ENCODE results near the gene NSL1.
"Not testable (repeated sequence)": the region's sequence is repeated elsewhere in the genome, so short reads cannot be mapped to it uniquely, and the experiment has no call there.

The NSL1 gene

GRCh38 chr1:212805767-212806166 lies 14.2 kb upstream of the NSL1 start:
- no peak overlapping the region for H3K27ac Mint-ChIP-seq
- DNase-seq (ENCODE audit: low spot score in 2 of 2) (no peak), ATAC-seq (no peak)
- H3K36me3 Mint-ChIP-seq, result peaks cover 73% of the 10 kb centered on the region
- H3K4me1 Mint-ChIP-seq, result no peaks in the 10 kb centered on the region
- H3K4me3 Mint-ChIP-seq, result no peak overlapping the region
- no peaks in the 10 kb centered on the region for H3K9me3 Mint-ChIP-seq

DNA sequence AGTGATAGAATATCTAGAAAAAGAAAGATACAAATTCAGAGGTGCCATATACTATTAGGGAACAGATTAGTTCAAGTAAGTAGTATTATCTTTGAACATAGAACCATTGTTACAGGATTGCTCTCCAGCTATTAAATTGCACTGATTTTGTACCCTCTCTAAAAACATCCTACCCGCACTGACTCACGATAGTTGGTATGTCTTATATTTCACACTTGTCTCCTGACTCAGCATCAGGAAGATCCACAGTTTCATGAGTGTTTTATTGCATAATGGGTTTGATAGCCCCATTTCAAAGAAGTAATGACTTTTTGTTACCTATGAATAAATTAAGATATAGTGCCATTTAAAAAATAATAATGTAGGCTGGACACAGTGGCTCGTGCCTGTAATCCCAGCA lies 6.1 kb upstream of the NSL1 start:
- H3K36me3 Mint-ChIP-seq, result peaks cover 59% of the 10 kb centered on the region
- DNase-seq (ENCODE audit: low spot score in 2 of 2), result no peak
- no peak for ATAC-seq
- H3K4me1 Mint-ChIP-seq, result peaks cover 19% of the 10 kb centered on the region
- no peak overlapping the region for H3K4me3 Mint-ChIP-seq
- H3K9me3 Mint-ChIP-seq, result no peaks in the 10 kb centered on the region
- no peak overlapping the region for H3K27ac Mint-ChIP-seq

- peaks cover 24% of the 10 kb centered on the region for H3K4me1 Mint-ChIP-seq
- H3K27ac Mint-ChIP-seq, result peak overlapping the region; percentile 66
- no peaks in the 10 kb centered on the region for H3K9me3 Mint-ChIP-seq
- peaks cover 47% of the 10 kb centered on the region for H3K36me3 Mint-ChIP-seq
- no peak overlapping the region for H3K4me3 Mint-ChIP-seq
- ATAC-seq, result no peak
- DNase-seq (ENCODE audit: low spot score in 2 of 2), result no peak
These were observed 3.0 kb upstream of the NSL1 start for GRCh38 chr1:212794561-212795014.

GRCh38 chr1:212792396-212792908 lies 875 bp upstream of the NSL1 start:
- peaks cover 24% of the 10 kb centered on the region for H3K4me1 Mint-ChIP-seq
- H3K4me3 Mint-ChIP-seq, result peak overlapping the region; percentile 96
- no peak for DNase-seq (ENCODE audit: low spot score in 2 of 2)
- peak overlapping the region; percentile 98 for H3K27ac Mint-ChIP-seq
- peaks cover 32% of the 10 kb centered on the region for H3K36me3 Mint-ChIP-seq
- H3K9me3 Mint-ChIP-seq, result no peaks in the 10 kb centered on the region
- no peak for ATAC-seq

DNA sequence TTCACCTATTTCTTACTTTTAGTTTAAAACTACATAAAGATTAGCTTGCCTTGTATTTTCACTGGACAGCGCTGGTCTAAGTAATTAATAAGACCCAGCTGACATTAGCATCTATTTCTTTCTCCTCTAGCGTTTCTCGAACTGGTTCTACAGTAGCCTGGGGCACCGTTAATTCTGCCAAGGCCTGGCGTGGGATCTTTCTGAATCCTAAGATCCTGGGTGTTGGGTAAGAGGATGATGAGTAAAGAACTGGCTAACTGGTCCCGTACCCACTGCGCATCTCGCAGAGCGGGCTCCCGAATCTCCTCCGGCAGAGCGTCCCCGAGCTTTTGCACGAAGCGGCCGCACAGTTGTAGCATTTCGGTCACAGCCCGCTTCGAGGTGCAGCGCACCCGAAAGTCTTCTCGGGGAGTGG lies 309 bp downstream of the NSL1 start:
- peak overlapping the region; percentile 96 for H3K4me3 Mint-ChIP-seq
- H3K27ac Mint-ChIP-seq, result peak overlapping the region; percentile 98
- DNase-seq (ENCODE audit: low spot score in 2 of 2) (no peak), ATAC-seq (peak; percentile 85)
- H3K4me1 Mint-ChIP-seq, result peaks cover 24% of the 10 kb centered on the region
- H3K9me3 Mint-ChIP-seq, result no peaks in the 10 kb centered on the region
- H3K36me3 Mint-ChIP-seq, result peaks cover 33% of the 10 kb centered on the region

DNA sequence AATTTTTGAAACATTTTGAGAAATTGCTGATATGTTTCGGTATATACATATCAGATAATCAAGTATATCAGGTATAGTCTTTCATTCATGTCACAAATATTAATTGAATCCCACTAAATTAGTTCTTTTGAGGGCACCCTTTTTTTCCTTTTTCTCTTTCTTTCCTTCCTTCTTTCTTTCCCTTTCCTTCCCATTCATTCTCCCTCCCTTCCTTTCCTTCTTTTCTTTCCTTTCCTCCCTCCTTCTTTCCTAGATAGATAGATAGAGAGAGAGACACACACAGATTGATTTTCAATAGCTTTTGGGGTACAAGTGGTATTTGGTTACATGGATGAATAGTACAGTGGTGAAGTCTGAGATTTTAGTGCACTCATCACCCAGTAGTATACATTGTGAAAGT lies 5.7 kb downstream of the NSL1 start:
- DNase-seq (ENCODE audit: low spot score in 2 of 2) (no peak), ATAC-seq (no peak)
- Mint-ChIP-seq H3K4me3 (no peak overlapping the region), H3K27ac (no peak overlapping the region), H3K36me3 (peaks cover 69% of the 10 kb centered on the region), H3K4me1 (peaks cover 18% of the 10 kb centered on the region), H3K9me3 (no peaks in the 10 kb centered on the region)

DNA sequence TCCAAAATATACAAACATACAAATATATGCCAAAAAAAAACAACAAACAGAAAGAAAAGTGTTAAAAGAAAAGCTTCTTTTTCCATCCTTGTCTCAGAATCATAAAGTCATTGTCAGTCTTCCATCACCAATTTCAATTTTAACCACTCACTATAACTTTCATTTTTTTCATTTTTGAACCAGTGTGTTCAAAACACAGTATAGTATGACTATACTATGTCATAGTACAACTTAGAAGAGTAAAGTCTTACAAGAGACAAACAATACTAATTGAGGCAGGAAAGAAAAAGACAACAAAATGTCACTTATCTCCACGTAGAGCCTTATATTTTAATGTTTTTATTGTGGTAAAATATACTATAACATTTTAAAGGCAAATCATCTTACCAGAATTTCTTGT lies 7.6 kb downstream of the NSL1 start:
- Mint-ChIP-seq H3K4me1 (peaks cover 18% of the 10 kb centered on the region), H3K36me3 (peaks cover 77% of the 10 kb centered on the region), H3K27ac (no peak overlapping the region), H3K9me3 (no peaks in the 10 kb centered on the region), H3K4me3 (no peak overlapping the region)
- DNase-seq (ENCODE audit: low spot score in 2 of 2) (no peak), ATAC-seq (peak; percentile 63)

GRCh38 chr1:212782422-212783154 lies 9.0 kb downstream of the NSL1 start:
- no peak for ATAC-seq
- Mint-ChIP-seq H3K9me3 (no peaks in the 10 kb centered on the region), H3K36me3 (peaks cover 75% of the 10 kb centered on the region), H3K4me1 (peaks cover 18% of the 10 kb centered on the region), H3K27ac (no peak overlapping the region), H3K4me3 (no peak overlapping the region)
- DNase-seq (ENCODE audit: low spot score in 2 of 2), result no peak

GRCh38 chr1:212781225-212781624 lies 10.4 kb downstream of the NSL1 start:
- ATAC-seq (no peak), DNase-seq (ENCODE audit: low spot score in 2 of 2) (no peak)
- no peaks in the 10 kb centered on the region for H3K9me3 Mint-ChIP-seq
- no peak overlapping the region for H3K27ac Mint-ChIP-seq
- H3K4me3 Mint-ChIP-seq, result no peak overlapping the region
- peaks cover 18% of the 10 kb centered on the region for H3K4me1 Mint-ChIP-seq
- peaks cover 67% of the 10 kb centered on the region for H3K36me3 Mint-ChIP-seq

DNA sequence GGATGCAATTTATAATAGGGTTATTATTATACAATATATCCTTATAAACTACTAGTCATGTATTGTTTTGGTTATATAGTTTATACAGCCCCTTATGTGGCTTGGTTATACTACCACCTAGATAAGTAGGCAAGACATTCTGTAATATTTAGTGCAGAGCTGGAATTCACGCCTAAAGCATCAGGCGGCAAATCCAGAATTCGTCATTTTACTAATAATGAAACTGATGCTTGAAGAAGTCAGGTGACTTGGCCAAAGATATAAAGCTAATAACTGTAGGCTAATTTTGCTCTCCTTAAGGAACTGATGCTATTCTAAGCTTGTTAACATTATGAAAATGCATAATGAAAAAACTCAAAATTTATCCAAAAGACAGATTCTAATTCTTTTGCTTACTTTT lies 10.8 kb downstream of the NSL1 start:
- H3K4me1 Mint-ChIP-seq, result peaks cover 18% of the 10 kb centered on the region
- H3K27ac Mint-ChIP-seq, result no peak overlapping the region
- no peak for DNase-seq (ENCODE audit: low spot score in 2 of 2)
- H3K9me3 Mint-ChIP-seq, result no peaks in the 10 kb centered on the region
- H3K36me3 Mint-ChIP-seq, result peaks cover 66% of the 10 kb centered on the region
- no peak overlapping the region for H3K4me3 Mint-ChIP-seq
- ATAC-seq, result no peak

DNA sequence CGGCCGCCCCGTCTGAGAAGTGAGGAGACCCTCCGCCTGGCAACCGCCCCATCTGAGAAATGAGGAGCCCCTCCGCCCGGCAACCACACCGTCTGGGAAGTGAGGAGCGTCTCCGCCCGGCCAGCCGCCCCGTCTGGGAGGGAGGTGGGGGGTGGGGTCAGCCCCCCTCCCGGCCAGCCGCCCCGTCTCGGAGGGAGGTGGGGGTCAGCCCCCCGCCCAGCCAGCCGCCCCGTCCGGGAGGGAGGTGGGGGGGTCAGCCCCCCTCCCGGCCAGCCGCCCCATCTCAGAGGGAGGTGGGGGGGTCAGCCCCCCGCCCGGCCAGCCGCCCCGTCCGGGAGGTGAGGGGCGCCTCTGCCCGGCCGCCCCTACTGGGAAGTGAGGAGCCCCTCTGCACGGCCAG lies 12.5 kb downstream of the NSL1 start:
- H3K4me3 Mint-ChIP-seq; DNase-seq (ENCODE audit: low spot score in 2 of 2); ATAC-seq; H3K27ac Mint-ChIP-seq; H3K9me3 Mint-ChIP-seq: not testable (repeated sequence)
- peaks cover 61% of the 10 kb centered on the region for H3K36me3 Mint-ChIP-seq
- peaks cover 30% of the 10 kb centered on the region for H3K4me1 Mint-ChIP-seq

- Mint-ChIP-seq H3K4me1 (peaks cover 29% of the 10 kb centered on the region), H3K4me3 (no peak overlapping the region), H3K27ac (no peak overlapping the region)
These were observed 14.4 kb downstream of the NSL1 start for GRCh38 chr1:212777151-212777550.

DNA sequence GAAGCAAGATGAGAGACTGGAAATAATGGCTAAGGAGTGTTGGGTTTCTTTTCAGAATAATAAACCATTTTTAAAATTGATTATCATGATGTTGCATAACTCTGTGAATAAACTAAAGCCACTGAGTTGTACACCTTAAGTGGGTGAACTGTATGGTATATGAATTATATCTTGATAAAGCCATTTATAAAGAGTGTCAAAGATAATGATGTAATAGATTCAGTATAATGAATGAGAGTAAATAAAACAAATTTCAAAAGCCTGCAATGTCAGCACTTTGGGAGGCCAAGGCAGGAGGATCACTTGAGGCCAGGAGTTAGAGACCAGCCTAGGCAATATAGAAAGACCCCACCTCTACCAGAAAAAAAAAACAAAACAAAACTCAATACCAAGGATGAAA lies 16.3 kb downstream of the NSL1 start:
- H3K36me3 Mint-ChIP-seq, result peaks cover 41% of the 10 kb centered on the region
- H3K27ac Mint-ChIP-seq, result no peak overlapping the region
- H3K4me1 Mint-ChIP-seq, result peaks cover 31% of the 10 kb centered on the region
- peaks cover under 1% of the 10 kb centered on the region for H3K9me3 Mint-ChIP-seq
- DNase-seq (ENCODE audit: low spot score in 2 of 2), result no peak
- no peak for ATAC-seq
- no peak overlapping the region for H3K4me3 Mint-ChIP-seq

More at GRCh38 chr1:212777151-212777550, 14.4 kb downstream of the NSL1 start:
- Mint-ChIP-seq H3K9me3 (no peaks in the 10 kb centered on the region), H3K36me3 (peaks cover 55% of the 10 kb centered on the region)
- ATAC-seq (no peak), DNase-seq (ENCODE audit: low spot score in 2 of 2) (no peak)

DNA sequence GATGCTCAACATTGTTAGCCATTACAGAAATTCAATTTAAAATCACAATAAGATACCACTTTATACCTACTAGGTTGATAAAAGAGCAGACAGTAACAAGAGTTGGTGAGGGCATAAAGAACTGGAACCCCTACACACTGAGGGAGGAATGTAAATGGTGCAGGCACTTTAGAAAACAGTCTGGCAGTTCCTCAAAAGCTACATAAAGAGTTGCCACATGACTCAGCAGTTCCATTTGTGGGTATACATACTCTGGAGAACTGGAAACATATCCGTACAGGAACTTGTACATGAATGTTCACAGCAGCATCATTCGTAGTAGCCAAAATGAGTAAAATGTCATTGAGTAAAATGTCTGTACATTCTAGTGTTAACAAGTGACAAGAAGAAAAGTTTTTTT lies 17.0 kb downstream of the NSL1 start:
- peaks cover 6% of the 10 kb centered on the region for H3K9me3 Mint-ChIP-seq
- H3K4me3 Mint-ChIP-seq, result no peak overlapping the region
- no peak for DNase-seq (ENCODE audit: low spot score in 2 of 2)
- H3K36me3 Mint-ChIP-seq, result peaks cover 46% of the 10 kb centered on the region
- H3K4me1 Mint-ChIP-seq, result peaks cover 37% of the 10 kb centered on the region
- H3K27ac Mint-ChIP-seq, result peak overlapping the region; percentile 43
- no peak for ATAC-seq

GRCh38 chr1:212773011-212773410 lies 18.6 kb downstream of the NSL1 start:
- Mint-ChIP-seq H3K9me3 (peaks cover 18% of the 10 kb centered on the region), H3K27ac (no peak overlapping the region), H3K4me1 (peaks cover 53% of the 10 kb centered on the region), H3K36me3 (peaks cover 54% of the 10 kb centered on the region), H3K4me3 (no peak overlapping the region)
- DNase-seq (ENCODE audit: low spot score in 2 of 2) (no peak), ATAC-seq (no peak)

GRCh38 chr1:212771341-212771740 lies 20.2 kb downstream of the NSL1 start:
- H3K27ac Mint-ChIP-seq, result no peak overlapping the region
- no peak for ATAC-seq
- no peak overlapping the region for H3K4me3 Mint-ChIP-seq
- H3K4me1 Mint-ChIP-seq, result peaks cover 66% of the 10 kb centered on the region
- DNase-seq (ENCODE audit: low spot score in 2 of 2), result no peak
- H3K36me3 Mint-ChIP-seq, result peaks cover 61% of the 10 kb centered on the region
- H3K9me3 Mint-ChIP-seq, result peaks cover 18% of the 10 kb centered on the region
